Non-pigmented ciliary epithelial cell (primary cell): ENCODE results near the gene SRRM3.
"Not testable (repeated sequence)": the region's sequence is repeated elsewhere in the genome, so short reads cannot be mapped to it uniquely, and the experiment has no call there.

Source experiments
- DNase-seq: peaks from one replicate; pipeline ENCODE4 v3.0.0-alpha.2; 2010; ENCODE audit warnings: low read depth

SRRM3 gene

GRCh38 chr7:76226878-76227423 lies 25.3 kb downstream of the SRRM3 start:
- not testable (repeated sequence) for DNase-seq

- DNase-seq, result no peak
Measured at GRCh38 chr7:76230214-76230613, 28.5 kb downstream of the SRRM3 start.

GRCh38 chr7:76231071-76231470 lies 29.4 kb downstream of the SRRM3 start:
- DNase-seq, result no peak

GRCh38 chr7:76231583-76231982 lies 29.9 kb downstream of the SRRM3 start:
- DNase-seq, result no peak

GRCh38 chr7:76232698-76233097 lies 31.0 kb downstream of the SRRM3 start:
- no peak for DNase-seq

- no peak for DNase-seq
Measured at GRCh38 chr7:76233538-76234281, 32.0 kb downstream of the SRRM3 start.

- DNase-seq, result no peak
Measured at GRCh38 chr7:76234282-76234584, 32.5 kb downstream of the SRRM3 start.

GRCh38 chr7:76234931-76235441 lies 33.3 kb downstream of the SRRM3 start:
- peak; percentile 60 for DNase-seq

- DNase-seq, result no peak
Measured at GRCh38 chr7:76236224-76236623, 34.5 kb downstream of the SRRM3 start.

- DNase-seq, result no peak
Measured at GRCh38 chr7:76238326-76238725, 36.6 kb downstream of the SRRM3 start.

GRCh38 chr7:76241141-76241540 lies 39.4 kb downstream of the SRRM3 start:
- DNase-seq, result no peak

GRCh38 chr7:76242517-76243063 lies 40.9 kb downstream of the SRRM3 start:
- DNase-seq, result not testable (repeated sequence)

- no peak for DNase-seq
Measured at GRCh38 chr7:76244781-76245391, 43.2 kb downstream of the SRRM3 start.

GRCh38 chr7:76246804-76247389 lies 45.2 kb downstream of the SRRM3 start:
- DNase-seq, result no peak

- DNase-seq, result no peak
Measured at GRCh38 chr7:76247938-76248337, 46.2 kb downstream of the SRRM3 start.

- no peak for DNase-seq
Measured at GRCh38 chr7:76252021-76252420, 50.3 kb downstream of the SRRM3 start.

- no peak for DNase-seq
Measured at GRCh38 chr7:76254781-76255180, 53.1 kb downstream of the SRRM3 start.

GRCh38 chr7:76257973-76258372 lies 56.3 kb downstream of the SRRM3 start:
- DNase-seq, result no peak

- DNase-seq, result no peak
Measured at GRCh38 chr7:76259124-76260093, 57.7 kb downstream of the SRRM3 start.

GRCh38 chr7:76260171-76260703 lies 58.5 kb downstream of the SRRM3 start:
- DNase-seq, result no peak

- no peak for DNase-seq
Measured at GRCh38 chr7:76261329-76261728, 59.6 kb downstream of the SRRM3 start.
